Activated T-helper 1 cell treated with Interleukin-2 at 50 U/mL for 16 hours (primary cell): ENCODE data around the gene EFEMP1.
"Not testable (repeated sequence)": the region's sequence is repeated elsewhere in the genome, so short reads cannot be mapped to it uniquely, and the experiment has no call there.

Experiments used
- DNase-seq: peaks from one replicate; pipeline ENCODE4 v3.0.0-alpha.2; 2020; ENCODE audit warnings: low read depth

EFEMP1 gene

DNA sequence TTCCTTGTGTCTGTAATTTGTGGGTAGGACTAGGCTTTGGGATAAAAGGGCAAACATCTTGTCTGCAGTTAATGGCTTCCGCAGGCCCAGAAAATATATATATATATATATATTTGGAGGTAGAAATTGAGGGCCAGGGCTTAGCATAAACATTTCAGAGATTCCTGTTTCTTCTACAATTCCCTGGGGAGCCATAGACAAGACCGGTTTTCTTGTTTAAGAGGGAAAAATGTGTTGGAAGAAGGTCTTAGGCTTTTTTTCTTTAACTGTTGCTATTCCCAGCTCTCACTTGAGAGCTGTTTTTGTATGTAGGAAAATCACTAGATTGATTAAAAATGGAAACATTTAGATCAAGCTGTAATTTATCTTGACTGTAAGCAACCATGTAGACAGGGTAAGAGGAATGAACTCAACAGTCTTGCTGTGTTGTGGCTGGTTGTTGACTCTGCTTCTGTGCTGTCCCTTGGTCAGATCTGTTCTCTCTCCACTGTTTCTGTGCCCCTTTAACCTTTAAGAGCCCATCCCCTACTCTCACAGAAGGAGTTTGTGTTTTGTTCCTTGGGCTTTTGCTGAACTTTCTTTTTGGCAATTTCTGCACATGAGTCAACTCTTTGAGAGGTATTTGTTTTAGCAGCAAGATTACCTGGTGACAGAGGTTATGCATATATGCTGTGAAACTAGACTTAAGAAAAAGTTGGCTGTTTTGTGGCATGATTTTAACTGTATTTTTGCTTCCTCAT is 58.3 kb downstream of the EFEMP1 start:
- no peak for DNase-seq

DNA sequence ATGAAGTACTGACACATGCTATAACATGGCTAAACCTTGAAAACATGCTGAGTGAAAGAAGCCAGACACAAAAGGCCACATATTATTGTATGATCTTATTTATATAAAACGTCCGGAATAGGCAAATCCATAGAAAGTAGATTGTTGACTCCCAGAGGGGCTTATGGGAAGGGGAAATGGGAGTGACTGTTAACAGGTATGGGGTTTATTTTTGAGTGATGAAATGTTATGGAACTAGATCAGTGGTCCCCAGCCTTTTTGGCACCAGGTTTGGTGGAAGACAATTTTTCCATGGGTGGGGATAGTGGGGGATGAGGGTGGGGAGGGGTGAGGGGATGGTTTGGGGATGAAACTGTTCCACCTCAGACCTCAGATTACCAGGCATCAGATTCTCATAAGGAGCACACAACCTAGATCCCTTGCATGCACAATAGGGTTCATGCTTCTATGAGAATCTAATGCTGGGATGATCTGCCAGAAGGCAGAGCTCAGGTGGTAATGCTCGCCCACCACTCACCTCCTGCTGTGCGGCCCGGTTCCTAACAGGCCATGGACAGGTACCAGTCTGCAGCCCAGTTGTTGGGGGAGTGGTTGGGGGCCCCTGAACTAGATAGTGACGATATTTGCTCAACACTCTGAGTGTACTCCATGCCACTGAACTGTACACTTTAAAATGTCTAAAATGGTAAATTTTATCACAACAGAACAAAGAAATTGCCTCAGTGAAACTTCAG is 59.1 kb downstream of the EFEMP1 start:
- no peak for DNase-seq

DNA sequence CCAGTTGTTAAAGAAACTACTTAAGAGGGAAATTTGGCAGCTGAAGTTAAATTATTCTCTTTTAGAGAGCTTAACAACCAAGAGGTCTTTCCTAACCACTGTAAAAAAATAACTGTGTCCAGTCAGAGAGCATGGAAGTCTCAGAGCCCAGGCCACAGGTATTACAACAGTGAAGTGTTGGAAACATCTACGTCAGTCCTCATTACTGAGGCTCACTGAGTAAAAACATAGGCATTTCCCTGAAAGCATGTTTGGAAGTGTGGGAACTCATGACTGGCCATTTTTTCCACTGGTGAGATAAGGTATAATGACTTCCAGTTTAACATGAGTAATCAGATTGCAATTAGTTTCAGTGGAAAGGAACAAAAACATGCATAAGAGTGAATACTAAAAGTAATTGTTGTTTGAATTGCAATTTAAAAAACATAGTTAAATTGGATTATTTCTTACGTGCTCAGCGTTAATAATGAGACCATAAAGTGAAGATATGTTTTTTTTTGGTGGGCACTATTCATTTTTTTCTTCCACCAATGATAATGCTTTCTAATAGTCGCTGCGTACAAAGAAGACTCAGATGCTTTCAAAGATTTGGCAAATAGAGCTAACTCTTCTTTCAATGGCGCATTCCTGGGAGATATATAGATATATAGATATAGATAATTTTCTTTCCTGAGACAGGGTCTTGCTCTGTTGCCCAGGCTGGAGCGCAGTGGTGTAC is 60.8 kb downstream of the EFEMP1 start:
- DNase-seq, result no peak

DNA sequence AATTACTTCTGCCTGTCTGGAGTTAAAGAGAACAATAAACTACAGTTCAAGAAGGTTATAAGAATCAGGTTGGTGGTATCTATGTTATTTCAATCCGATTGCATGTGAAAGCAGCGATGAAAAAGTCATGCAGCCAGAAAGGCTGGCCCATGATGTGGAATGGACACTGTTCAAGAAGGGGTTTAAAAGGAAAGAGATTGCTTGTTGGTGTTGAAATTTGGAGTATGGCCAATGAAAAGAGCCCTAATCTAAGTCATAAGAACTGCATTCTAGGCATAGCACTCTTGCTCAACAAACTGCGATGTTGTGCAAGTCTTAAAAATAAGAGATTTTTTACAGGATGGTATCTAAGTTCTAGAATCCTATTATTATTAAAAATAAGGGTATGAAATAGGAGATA is 61.3 kb downstream of the EFEMP1 start:
- DNase-seq, result no peak

DNA sequence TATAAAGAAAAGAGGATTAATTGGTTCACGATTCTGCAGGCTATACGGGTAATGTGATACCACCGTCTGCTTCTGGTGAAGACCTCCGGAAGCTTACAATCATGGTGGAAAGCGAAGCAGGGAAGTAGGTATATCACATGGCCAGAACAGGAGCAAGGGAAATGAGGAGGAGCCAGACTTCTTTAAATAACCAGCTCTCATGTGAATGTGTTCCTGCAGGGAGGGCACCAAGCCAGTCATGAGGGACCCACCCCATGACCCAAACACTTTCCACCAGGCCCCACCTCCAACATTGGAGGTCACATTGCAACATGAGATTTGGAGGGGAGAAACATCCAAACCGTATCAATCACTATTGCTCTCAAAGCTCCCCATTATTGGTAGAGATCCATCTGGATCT is 61.8 kb downstream of the EFEMP1 start:
- DNase-seq, result no peak

DNA sequence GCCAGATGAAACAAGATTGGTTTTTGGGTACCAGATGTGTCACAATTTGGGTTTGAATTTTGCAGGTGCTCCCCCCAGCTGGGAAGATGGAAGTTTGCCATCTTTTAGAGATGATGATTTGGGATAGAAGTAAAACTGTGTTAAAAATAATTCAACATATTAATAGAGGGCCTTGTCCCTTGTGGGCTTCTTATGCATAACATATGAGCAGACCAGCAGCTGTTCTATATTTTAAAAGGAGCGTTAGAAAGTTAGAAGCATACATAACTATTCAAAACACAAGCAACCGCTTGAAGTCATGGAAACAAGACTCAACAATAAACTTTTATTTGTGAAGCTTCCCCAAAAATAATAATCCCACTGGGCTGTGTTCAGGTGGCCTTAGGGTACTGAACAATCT is 62.8 kb downstream of the EFEMP1 start:
- DNase-seq, result no peak

DNA sequence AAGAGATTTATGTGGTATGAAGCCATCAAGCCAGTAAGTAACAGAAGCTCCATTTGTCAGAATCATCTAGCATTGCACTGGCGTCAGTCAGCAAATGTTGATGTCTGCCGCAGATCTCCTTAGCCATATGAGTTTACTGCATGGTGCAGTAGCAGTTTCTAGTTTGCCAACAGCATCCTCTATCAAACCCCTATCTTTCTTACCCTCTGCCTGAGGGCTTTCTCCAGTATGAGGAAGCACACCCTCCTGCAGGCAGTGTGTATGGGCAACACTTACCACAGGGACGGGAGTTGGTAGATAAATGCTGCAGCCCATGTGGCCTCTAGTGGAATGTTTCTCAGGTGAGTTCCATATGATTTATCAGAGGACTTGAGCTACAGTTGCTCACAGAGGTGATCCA is 63.7 kb downstream of the EFEMP1 start:
- DNase-seq, result no peak

DNA sequence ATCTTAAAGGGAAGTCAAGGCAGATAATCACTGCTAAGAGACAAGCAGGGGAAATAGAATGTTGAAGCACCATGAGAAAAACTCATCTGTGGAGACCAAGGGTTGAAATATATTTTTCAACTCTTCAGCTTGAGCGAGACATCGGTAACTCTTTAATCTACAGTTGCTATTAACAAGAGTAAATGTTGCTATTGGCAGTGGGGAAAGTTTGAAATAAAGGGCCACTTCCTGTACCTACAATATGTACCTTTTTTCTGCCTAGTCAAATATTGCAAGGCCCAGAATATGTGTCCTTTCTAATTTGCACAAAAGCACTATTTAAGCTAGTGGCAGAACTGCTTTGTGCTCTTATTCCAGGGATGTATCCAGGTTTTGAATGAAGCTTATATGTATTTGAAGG is 65.8 kb downstream of the EFEMP1 start:
- DNase-seq, result no peak

DNA sequence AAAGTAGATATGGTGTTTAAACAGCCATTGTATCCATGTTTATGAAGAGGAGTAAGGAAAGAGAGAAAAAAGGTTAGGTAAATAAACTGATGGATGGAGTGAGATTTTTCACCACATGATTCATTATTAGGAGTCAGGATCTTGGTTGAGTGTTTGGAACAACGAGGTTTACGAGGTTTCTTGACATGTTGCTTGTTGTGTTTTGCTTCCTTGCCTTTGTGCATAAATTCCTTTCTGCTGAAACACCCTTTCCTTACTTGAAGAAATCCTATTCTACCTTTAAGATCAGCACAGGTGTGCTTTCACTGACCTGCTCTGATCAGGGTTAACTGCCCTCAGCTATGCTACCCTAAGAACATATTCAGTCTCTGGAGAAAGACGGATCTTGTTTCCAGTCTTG is 66.6 kb downstream of the EFEMP1 start:
- no peak for DNase-seq

DNA sequence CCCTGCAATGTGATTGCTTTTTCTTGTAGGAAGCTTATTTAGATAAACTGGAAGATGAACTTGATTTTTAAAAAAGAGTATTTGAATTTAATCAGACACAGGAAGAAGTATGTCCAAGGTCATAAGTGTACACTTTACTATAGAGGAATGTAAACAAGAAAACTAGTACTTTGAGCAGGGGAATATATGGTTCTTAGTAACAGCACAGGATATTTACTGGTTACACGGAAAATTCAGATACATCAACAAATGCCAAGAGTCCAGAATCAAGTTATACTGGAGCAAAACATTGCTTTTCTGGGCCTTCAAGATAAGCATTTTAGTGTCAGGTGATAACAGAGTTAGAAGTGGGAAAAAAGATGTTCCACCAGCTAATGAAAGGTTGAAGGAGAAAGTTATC is 75.5 kb downstream of the EFEMP1 start:
- DNase-seq, result no peak

DNA sequence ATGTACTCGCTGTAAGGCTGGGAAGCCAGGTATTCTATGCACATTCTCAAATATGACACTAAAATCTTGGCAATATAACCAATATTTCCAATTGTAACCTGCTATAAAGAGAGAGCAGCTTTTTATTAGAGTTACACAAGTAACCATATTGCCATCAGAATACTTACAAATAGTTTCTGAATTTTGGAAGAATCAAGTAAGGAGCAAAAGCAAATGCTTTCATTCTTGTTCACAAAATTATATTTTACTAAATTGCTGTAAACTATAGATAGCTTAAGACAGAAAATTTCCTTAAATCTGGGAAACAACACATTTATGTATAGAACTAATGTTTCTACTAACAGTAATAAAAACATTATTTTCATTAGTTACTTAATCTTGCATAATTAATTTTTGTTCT is 77.2 kb downstream of the EFEMP1 start:
- no peak for DNase-seq

DNA sequence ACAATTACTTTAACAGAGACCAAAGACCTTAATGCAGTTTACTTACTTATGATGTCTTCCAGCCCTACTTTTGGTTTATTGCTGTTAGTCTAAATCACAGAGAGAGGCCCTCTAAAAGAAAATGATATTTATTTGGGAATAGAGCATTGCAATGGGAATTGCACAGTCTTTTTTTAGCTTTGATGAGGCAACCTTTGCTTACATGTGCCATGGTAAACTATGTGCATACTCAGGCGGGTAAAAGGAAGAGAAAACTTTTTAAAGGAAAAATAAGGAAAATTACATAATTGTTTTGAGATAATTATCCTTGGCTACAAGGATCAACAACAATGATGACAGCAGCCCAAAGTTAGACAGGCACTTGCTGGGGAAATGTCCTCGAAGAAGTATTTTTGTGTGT is 78.6 kb downstream of the EFEMP1 start:
- no peak for DNase-seq

DNA sequence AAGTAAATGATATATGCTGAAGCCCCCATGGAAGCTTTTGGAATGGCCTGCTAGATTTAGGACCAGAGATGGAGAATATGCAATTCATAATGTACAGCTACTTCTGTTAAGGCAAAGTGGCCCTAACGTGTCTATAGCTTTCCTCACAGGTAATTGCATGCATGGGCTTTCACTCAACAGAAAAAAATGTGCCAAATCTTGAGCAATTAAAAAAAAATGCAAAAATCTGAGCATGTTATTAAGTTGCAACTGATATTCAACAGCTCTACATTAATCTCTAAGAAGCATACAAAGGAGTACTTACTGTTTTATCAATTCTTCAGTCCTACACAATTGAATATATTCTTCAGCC is 79.6 kb downstream of the EFEMP1 start:
- no peak for DNase-seq

DNA sequence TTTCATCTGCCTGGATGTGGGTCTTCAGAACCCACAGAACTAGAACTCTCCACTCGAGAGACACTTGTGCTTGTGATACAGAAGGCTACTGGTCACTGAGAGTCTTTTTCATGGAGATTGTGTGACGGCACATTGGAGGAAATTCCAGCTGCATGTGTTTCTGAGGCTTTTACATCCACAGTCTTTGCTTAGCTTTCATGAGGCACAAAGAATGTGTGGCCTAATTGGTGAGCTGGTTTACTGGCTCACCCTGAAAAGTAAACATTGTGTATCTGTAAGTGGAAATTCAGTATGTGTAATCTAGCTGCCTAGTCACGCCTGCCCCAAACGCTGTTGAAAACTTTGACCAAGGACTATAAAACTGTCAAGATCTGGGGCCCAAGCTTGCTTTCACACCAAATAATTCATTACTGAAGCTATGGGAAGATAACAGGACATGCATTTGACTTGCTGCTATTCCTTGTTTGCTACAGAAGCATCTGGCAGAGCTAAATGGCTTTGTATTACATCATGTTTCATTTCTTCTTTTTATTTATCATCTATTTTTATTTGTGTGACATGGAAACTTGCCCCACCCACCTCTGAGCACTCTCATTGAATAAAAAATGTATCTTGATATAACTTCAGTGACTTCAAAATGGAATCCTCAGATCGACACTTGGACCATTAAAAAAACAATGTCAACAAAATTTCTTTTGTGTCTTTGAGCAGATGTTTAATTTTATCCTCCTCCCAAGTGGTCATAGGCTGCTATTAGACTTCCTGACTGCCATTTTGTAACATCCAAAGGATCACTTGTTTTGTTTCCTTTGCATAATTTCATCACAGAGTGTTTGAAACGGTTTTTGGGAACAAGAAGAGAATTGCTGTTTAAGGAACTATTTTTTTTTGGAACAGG is 80.2 kb downstream of the EFEMP1 start:
- DNase-seq, result no peak

DNA sequence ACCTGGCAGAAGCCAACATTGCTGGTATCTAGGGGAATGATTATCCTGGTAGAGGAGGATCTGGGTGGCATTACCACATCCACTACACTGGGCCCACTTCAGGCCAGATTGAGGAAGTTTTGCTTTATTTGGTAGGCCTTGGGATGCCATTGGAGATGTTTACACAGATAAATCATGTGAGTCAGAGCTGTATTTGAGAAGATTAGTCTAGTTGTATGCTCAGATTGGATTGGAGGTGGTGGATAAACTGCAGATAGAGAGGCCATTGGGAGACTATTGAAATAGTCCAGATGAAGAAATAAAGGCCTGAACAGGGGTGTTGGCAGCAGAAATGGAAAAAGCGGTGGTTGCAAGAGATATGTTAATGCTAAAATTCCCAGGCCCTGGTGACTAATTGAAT is 81.5 kb downstream of the EFEMP1 start:
- DNase-seq, result no peak

DNA sequence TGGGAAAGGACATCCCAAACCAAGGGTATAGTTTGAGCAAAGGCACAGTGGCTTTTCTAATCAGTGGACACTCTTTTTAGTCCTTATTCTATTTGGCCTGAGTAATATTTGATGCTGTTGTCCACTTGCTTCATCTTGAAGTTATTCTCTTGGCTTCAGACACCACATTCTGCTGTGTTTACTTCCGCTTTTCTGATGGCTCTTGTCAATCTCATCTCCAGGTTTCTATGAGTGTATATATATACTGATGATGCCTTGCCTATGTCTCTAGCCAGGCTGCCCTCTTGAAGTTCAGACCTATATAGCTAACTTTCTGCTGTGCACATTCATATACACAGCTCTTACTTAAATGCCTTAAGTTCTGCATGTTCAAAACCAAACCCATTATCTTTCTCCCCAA is 83.1 kb downstream of the EFEMP1 start:
- no peak for DNase-seq

DNA sequence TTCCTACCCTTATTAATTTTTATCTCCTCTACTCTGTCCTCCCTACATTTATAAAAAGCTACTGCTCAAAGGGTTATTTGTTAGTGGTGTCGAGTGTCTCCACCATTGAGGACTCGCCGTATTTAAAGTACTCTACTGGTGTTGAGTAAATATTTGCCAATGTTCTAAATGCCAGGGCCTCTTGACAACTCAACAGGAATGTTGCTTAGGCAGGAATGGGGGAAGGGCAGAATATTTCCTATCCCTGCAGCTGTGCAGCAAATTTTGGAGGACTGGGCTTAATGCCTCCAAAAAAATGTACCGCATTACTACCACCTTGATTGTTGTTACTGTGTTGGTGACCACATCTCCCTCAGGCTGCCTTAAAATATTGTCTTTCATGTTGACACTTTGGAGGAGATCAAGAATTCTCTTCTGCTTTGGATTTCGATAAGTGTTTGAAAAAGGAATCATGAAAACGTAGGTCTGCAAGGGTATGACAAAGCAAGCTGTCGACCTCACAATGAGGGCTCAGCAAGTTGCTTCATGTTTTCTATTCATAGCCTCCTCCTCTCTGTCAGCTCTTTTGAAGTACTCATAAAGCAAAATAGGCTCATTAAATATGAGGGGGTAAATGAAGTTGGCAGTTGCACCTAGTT is 84.3 kb downstream of the EFEMP1 start:
- no peak for DNase-seq

DNA sequence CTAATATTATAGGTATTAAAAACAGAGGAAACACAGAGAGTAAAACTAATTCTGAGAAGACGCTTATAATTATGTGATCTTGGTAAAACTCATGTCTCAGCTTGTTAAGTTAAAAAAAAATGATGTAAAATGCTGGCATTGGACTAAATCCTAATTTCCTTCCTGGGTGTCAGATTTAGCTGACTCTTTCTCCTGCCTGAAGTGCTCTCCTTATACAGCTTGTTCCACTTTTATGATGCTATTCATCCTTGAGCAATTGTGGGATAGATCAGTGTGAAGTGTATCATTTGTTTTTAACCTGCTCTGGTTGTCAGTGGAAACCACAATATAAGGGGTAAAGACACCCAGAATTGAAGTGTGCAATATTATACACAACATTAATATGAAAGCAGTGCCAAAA is 84.9 kb downstream of the EFEMP1 start:
- DNase-seq, result no peak

DNA sequence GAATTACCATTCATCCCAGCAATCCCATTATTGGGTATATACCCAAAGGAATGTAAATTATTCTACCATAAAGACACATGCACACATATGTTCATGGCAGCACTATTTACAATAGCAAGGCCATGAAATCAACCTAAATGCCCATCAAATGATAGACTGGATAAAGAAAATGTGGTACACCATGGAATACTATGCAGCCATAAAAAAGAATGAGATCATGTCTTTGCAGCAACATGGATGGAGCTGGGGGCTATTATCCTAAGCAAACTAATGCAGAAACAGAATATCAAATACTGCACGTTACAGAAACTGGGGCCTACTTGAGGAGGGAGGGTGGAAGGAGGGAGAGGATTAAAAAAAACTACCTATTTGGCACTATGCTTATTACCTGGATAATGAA is 85.5 kb downstream of the EFEMP1 start:
- not testable (repeated sequence) for DNase-seq

DNA sequence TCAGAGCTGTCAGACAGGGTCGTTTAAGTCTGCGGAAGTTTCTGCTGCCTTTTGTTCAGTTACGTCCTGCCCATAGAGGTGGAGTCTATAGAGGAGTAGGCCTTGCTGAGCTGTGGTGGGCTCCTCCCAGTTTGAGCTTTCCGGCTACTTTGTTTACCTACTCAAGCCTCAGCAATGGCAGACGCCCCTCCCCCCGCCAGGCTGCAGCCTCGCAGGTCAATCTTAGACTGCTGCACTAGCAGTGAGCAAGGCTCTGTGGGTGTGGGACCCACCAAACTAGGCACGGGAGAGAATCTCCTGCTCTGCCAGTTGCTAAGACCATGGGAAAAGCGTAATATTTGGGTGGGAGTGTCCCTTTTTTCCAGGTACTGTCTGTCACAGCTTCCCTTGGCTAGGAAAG is 86.5 kb downstream of the EFEMP1 start:
- DNase-seq, result no peak

DNA sequence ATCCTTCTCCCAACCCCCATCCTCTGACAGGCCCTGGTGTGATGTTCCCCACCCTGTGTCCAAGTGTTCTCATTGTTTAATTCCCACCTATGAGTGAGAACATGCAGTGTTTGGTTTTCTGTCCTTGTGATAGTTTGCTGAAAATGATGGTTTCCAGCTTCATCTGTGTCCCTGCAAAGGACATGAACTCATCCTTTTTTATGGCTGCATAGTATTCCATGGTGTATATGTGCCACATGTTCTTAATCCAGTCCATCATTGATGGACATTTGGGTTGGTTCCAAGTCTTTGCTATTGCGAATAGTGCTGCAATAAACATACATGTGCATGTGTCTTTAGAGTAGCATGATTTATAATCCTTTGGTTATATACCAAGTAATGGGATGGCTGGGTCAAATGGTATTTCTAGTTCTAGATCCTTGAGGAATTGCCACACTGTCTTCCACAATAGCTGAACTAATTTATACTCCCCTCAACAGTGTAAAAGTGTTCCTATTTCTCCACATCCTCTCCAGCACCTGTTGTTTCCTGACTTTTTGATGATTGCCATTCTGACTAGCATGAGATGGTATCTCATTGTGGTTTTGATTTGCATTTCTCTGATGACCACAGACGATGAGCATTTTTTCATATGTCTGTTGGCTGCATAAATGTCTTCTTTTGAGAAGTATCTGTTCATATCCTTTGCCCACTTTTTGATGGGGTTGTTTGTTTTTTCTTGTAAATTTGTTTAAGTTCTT is 91.7 kb downstream of the EFEMP1 start:
- DNase-seq, result not testable (repeated sequence)
